ENCODE measurements around the gene BEND5. TPM values are rescaled to one million over a fixed set of nuclear protein-coding genes. Genes with fewer than 3 reads are reported as not detected.

Gene BEND5
- total RNA-seq, 1 experiment from 2014 or later, result not detected

GRCh38 chr1:48701445-48701844 is 75.2 kb downstream of the BEND5 start:
- ChIA-PET POLR2A (ENCODE audit: unreplicated experiment) (no interaction called here), CTCF (no interaction called here)
- no peaks in the 10 kb centered on the region for H3K4me1 ChIP-seq (replicated peaks; ENCODE audit: insufficient read depth)
- H3K36me3 ChIP-seq (ENCODE audit: low read depth), result no peaks in the 10 kb centered on the region
- no peaks in the 10 kb centered on the region for H4K20me1 ChIP-seq (ENCODE audit: insufficient read depth)
- no peaks in the 10 kb centered on the region for H3K9me2 ChIP-seq (ENCODE audit: insufficient read depth)
- TF ChIP-seq CTCF (conservative IDR thresholded peaks at IDR 0.05) (no peak), EZH2 (IDR thresholded peaks at IDR 0.05; ENCODE audit: low read depth) (no peak)
- H3K27me3 ChIP-seq (ENCODE audit: insufficient read depth, low read depth), result no peaks in the 10 kb centered on the region
- no peak overlapping the region for H3K4me3 ChIP-seq
- no peak overlapping the region for H3K27ac ChIP-seq
- H3F3A ChIP-seq (ENCODE audit: insufficient read depth, low read depth), result no peaks in the 10 kb centered on the region
- no peak overlapping the region for H3K4me2 ChIP-seq
- H2AFZ ChIP-seq, result no peak overlapping the region
- no peak for DNase-seq
- no peaks in the 10 kb centered on the region; the same call in 1 of the 2 replicates for H3K9me3 ChIP-seq (ENCODE audit: insufficient read depth, low read depth)
- no TSS peak for BruUV-seq (replicated peaks)
- intact Hi-C loops (cut with micrococcal nuclease; ENCODE audit: unreplicated experiment), result no loop called here
- H3K79me2 ChIP-seq (ENCODE audit: low read depth), result no peaks in the 10 kb centered on the region

GRCh38 chr1:48697066-48697707 is 79.5 kb downstream of the BEND5 start:
- DNase-seq, result peak in 1 of 2 experiments; percentile 38
- TF ChIP-seq EZH2 (IDR thresholded peaks at IDR 0.05; ENCODE audit: low read depth) (no peak), CTCF (conservative IDR thresholded peaks at IDR 0.05) (peak; percentile 86)
- CTCF ChIA-PET, result no interaction called here

GRCh38 chr1:48695161-48695560 is 81.5 kb downstream of the BEND5 start:
- Histone ChIP-seq H3K4me1 (replicated peaks; ENCODE audit: insufficient read depth) (no peaks in the 10 kb centered on the region), H2AFZ (no peak overlapping the region), H3K36me3 (ENCODE audit: low read depth) (no peaks in the 10 kb centered on the region), H3K79me2 (ENCODE audit: low read depth) (no peaks in the 10 kb centered on the region), H4K20me1 (ENCODE audit: insufficient read depth) (no peaks in the 10 kb centered on the region), H3K9me3 (ENCODE audit: insufficient read depth, low read depth) (no peaks in the 10 kb centered on the region), H3K4me3 (no peak overlapping the region), H3K9me2 (ENCODE audit: insufficient read depth) (no peaks in the 10 kb centered on the region), H3K27me3 (ENCODE audit: insufficient read depth, low read depth) (peaks cover 38% of the 10 kb centered on the region), H3F3A (ENCODE audit: insufficient read depth, low read depth) (no peaks in the 10 kb centered on the region), H3K4me2 (no peak overlapping the region), H3K27ac (no peak overlapping the region)
- CTCF ChIA-PET, result no interaction called here
- no TSS peak for BruUV-seq (replicated peaks)
- TF ChIP-seq CTCF (conservative IDR thresholded peaks at IDR 0.05), result no peak
- TF ChIP-seq EZH2 (IDR thresholded peaks at IDR 0.05; ENCODE audit: low read depth), result no peak
- no peak for DNase-seq
- intact Hi-C loops (cut with micrococcal nuclease; ENCODE audit: unreplicated experiment), result loop anchor here (5.0 kb wide), 1 partner anchor 123 kb away; no protein-coding TSS in a partner anchor
- POLR2A ChIA-PET (ENCODE audit: unreplicated experiment), result no interaction called here

More at GRCh38 chr1:48697066-48697707, 79.5 kb downstream of the BEND5 start:
- Histone ChIP-seq H3K4me1 (replicated peaks; ENCODE audit: insufficient read depth) (no peaks in the 10 kb centered on the region), H3K4me2 (no peak overlapping the region), H3K27me3 (ENCODE audit: insufficient read depth, low read depth) (peaks cover 32% of the 10 kb centered on the region), H3K4me3 (no peak overlapping the region), H3K36me3 (ENCODE audit: low read depth) (no peaks in the 10 kb centered on the region), H3K79me2 (ENCODE audit: low read depth) (no peaks in the 10 kb centered on the region), H3K9me3 (ENCODE audit: insufficient read depth, low read depth) (no peaks in the 10 kb centered on the region), H4K20me1 (ENCODE audit: insufficient read depth) (no peaks in the 10 kb centered on the region), H2AFZ (no peak overlapping the region), H3F3A (ENCODE audit: insufficient read depth, low read depth) (no peaks in the 10 kb centered on the region), H3K27ac (no peak overlapping the region), H3K9me2 (ENCODE audit: insufficient read depth) (no peaks in the 10 kb centered on the region)
- intact Hi-C loops (cut with micrococcal nuclease; ENCODE audit: unreplicated experiment), result loop anchor here (5.0 kb wide), 1 partner anchor 125 kb away; no protein-coding TSS in a partner anchor
- no TSS peak for BruUV-seq (replicated peaks)
- POLR2A ChIA-PET (ENCODE audit: unreplicated experiment), result no interaction called here

Measured in PC-9 (cell line).